HG03575 (cell line): ENCODE data around the gene WDR93.

Experiments
- ATAC-seq: cut with Tn5 transposase; IDR thresholded peaks from one replicate; pipeline ENCODE4 v1.9.1; 2021; ENCODE audit not compliant: unreplicated experiment, insufficient number of reproducible peaks, low FRiP score; ENCODE audit errors: extremely low read depth

WDR93 gene

DNA sequence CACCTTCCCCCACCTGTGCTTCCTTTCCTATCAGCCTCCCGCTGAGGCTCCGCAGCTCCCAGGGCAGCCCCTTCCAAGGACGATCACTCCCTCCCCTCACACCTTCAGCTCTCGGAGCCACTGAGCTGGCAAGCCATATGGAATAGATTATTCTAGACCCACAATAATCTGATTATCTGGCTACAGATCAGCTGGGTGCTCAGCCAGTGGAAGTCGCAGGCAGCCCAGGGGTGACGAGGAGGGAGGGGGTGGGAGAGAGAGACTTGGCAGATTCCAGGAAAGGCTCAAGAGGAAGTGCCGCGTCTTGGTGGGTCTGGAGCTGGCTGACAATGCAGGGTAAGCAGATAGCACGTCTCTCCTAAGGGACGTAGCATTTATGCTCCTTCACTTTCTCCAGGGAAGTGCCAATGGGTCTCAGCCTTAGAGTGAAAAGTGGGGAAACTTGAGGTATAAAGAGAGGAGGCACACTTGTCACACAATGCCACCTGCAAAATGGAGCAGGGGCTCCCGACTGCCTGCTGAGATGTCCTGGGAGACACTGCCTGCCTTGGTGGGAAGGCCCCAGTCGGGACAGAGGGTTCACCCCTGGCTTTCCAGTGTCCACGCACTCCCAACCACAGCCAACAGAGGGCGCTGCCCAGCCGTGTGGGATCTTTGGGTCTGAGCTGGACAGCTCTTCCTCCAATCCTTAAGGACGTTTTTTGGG is 69.8 kb downstream of the WDR93 start:
- no peak for ATAC-seq

DNA sequence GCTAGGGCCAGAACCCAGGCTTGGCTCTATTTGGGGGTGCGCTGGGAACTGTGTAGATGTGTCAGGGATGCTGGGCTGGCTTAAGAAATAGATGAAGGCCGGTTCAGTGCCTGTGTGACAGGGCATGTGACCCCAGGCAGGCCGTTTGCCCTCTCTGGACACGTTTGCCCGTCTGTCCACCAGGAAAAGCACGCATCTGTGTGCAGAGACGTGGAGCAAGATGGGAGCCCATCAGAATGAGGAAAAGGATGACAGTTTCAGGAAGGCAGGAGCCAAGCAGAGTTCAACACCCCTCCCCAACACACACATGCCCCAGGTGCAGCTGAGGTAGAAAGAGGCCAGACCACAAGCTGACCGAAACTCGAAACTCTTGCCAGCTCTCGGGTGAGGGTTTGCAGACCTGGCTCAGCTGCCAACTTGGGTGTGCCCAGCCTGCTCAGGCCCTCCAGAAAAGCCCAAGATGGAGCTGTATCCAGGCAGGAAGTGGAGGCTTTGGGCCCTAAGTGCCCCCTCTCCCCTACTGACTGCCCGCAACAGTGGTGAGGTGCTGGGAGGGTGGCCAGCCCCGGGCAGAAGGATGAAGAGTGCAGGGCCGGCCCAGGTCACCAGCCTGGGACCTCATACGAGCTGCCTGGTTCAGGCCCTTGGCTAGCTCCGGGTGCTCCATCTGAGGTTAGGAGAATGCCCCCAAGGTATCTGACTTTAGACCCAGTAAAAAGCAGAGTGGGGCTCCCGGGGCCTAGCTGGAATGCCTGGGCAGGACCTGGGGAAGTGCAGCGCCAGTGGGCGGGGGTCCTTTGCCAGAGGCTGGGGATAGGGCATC is 70.6 kb downstream of the WDR93 start:
- ATAC-seq = no peak

- no peak for ATAC-seq
These were observed 71.3 kb downstream of the WDR93 start for GRCh38 chr15:89761929-89762328.

GRCh38 chr15:89765694-89766093 is 75.1 kb downstream of the WDR93 start:
- no peak for ATAC-seq

DNA sequence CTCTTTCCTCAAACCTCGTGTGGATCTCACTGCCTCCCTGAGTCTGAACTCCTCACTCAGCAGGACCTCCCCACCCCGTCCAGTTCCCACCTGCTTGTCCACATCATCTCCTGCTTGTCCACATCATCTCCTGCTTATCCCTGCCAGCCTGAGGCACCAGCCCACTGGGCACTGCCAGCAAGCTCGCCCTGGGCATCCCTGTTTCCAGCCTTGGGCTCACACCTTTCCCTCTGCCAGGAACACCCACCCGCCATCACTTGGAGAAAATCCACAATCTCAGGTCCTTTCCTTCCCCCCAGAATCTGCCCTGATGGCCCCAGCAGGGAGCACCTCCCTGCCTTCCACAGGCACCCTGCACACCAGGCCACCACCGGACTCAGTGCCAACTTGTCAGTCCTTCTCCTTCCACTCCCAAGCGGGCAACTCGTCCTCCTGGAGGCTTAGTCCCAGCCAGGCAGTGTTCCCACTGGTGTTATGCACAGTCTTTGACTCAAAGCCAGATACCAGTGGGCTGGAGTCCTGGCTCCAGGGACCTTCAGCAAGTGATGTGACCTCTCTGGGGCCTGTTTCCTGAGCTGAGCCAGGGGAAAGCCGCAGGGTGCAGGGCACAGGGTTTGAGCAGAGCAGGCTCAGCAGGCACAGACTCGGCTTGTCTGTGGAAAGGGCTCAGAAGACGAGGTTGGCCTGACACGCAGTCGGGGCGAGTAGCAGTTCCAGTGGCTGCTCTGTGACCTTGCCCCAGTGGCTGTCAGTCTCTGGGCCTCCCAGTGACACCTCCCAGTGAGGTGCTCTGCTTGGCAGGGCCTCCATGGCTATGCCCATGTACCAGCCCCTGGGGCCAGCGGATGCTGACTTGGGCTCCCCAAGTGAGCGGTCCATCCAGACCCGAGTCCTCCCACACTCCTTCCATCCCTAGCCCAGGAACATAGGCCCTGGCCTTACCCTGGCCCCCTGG is 76.0 kb downstream of the WDR93 start:
- ATAC-seq = no peak

- ATAC-seq = no peak
These were observed 76.9 kb downstream of the WDR93 start for GRCh38 chr15:89767411-89767915.

DNA sequence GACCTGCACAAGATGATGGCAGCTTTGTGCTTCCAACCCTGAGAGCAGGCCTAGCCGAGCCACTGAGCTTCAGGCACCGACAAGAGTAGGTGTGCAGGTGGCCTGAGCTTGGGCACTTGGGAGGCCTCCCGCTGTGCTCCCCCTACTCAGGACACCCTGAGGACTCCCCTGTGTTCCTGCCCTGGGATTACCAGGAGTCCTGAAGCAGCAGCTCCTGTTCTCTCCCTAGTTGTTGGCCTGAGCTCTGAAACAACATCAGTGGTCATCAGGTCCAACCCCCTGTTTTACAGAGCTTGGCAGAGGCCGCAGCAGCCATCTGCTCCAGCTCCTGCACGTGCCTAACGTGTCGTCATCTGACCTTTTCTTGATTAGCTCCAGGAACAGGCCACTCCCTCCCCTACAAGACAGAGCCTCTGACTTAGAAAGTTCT is 77.5 kb downstream of the WDR93 start:
- no peak for ATAC-seq

DNA sequence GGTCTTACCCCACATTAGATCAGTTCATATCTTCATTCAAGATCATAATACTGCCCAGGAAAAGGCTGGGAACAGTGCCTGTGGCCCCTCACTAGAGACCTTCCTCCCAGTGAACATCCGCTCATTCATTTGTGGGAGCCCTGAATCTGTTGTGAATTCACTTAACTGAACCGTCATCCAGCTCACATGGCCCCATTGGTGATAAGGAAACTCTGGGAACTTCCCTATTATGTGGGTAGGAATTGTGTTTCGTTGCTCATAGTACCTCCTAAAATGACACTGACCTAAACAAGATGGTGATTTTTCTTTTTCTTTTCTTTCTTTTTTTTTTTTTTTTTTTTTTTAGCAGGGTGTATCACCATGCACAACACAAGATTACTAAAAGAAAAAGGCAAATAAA is 78.8 kb downstream of the WDR93 start:
- ATAC-seq = no peak

DNA sequence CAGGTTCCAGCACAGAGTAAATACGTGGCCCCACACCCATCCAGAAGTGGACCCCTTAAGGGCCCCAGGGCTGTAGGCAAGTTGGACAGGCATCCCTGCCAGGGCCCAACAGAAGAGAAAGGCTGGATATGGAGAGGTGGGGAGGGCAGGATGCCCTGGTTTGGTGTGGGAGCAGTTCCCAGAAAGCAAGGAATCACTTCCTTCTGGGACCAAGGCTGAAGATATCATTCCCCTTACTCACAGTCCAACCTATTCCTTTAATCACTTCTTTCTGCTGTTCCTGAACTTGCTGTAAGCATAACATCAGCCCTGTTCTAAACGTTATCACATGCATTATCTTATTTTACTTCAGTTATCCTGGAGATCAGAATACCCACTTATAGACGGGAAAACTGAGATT is 79.4 kb downstream of the WDR93 start:
- ATAC-seq = no peak

GRCh38 chr15:89772932-89773583 is 82.4 kb downstream of the WDR93 start:
- no peak for ATAC-seq

GRCh38 chr15:89774492-89774891 is 83.9 kb downstream of the WDR93 start:
- no peak for ATAC-seq

- ATAC-seq = no peak
These were observed 85.2 kb downstream of the WDR93 start for GRCh38 chr15:89775815-89776214.

DNA sequence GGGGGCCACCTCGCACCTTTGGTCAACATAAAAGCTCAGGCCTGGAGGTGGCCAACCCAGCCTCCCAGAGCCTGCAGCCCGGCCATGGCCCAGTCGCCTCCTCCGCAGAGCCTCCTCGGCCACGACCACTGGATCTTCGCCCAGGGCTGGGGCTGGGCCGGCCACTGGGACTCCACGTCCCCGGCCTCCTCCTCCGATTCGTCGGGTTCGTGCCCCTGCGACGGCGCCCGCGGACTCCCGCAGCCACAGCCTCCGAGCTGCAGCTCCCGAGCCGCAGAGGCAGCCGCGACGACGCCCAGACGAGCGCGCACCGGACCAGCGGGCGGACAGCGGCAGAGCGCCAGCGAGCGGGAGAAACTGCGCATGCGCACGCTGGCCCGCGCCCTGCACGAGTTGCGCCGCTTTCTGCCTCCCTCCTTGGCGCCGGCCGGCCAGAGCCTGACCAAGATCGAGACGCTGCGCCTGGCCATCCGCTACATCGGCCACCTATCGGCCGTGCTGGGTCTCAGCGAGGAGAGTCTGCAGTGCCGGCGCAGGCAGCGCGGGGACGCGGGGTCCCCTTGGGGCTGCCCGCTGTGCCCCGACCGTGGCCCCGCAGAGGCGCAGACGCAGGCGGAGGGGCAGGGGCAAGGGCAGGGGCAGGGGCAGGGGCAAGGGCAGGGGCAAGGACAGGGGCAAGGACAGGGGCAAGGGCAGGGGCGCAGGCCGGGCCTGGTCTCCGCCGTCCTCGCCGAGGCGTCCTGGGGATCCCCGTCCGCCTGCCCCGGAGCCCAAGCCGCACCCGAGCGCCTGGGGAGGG is 85.9 kb downstream of the WDR93 start, which contains the start of gene MESP2:
Gene MESP2, plus strand, starts transcription at position 59 of the 799 bp plus-strand sequence. Its CDS starts 26 bp downstream, at position 85.
- ATAC-seq = no peak

GRCh38 chr15:89777073-89777751 is 86.6 kb downstream of the WDR93 start:
- no peak for ATAC-seq

DNA sequence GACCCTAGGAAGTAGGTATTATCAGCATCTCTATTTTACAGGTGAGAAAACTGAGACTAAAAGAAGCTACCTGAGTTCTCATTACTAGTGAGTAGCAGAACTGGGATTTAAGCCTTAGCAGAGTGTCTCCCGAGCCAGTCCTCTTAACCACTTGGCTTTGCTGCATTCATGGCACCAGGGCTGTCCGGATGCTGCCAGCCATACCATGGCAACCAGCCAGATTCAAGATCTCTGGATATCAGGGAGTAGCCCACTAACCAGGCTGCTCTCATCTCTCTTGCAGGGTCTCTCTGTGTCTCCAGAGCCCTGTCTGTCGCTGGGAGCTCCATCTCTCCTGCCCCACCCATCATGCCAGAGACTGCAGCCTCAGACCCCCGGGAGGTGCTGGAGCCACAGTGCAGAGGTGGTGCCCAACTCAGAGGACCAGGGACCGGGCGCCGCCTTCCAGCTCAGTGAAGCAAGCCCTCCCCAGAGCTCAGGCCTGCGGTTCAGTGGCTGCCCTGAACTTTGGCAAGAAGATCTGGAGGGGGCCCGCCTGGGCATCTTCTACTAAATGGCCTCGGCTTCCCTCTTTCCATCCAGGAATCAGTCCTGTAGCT is 87.3 kb downstream of the WDR93 start:
- ATAC-seq = no peak

DNA sequence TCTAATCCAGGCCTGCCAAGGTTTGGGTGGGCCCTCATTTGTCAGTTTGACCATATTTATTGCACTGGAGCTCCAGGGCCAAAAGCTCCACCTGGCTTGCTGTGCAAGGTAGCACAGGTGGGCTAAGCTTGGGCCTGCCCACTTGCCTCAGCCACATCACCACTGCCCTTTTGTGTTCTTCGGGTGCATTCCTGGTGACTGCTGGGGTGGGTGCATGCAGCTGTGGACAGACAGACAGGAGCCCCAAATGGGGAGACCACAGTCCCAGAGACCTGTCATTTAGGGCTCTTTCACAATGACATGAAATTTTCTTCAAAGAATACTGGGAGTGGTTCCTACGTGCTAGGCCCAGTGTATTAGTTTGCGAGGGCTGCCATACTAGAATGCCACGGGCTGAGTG is 88.2 kb downstream of the WDR93 start:
- ATAC-seq = no peak

GRCh38 chr15:89780601-89781000 is 90.0 kb downstream of the WDR93 start:
- no peak for ATAC-seq
